Prostate gland (tissue), 2 donors: ENCODE results near the gene SLC22A14. TPM values are rescaled to one million over a fixed set of nuclear protein-coding genes. Genes with fewer than 3 reads are reported as not detected.

ENCODE experiments used
- DNase-seq: peaks from one replicate; pipeline ENCODE4 v3.0.0-alpha.2; 2019; ENCODE audit warnings: low spot score
- H3K27ac ChIP-seq, 2 donors: fragments of 200-600 bp; sonication (generic); 2 replicates each; pipeline ENCODE4 v1.5.1; 2017 to 2019
- H3K27me3 ChIP-seq: fragments of 200-600 bp; sonication (generic); replicated peaks from 2 replicates; pipeline ENCODE4 v1.5.1; 2019; ENCODE audit not compliant: insufficient read depth
- H3K36me3 ChIP-seq, 2 donors: fragments of 200-600 bp; sonication (generic); 1 replicate in 1 of 2; 2 replicates in 1 of 2; pipeline versions ENCODE4 v1.5.1 to v1.8.1; 2017 to 2019
- H3K4me1 ChIP-seq: fragments of 200-600 bp; sonication (generic); replicated peaks from 2 replicates; pipeline ENCODE4 v1.5.1; 2019
- H3K4me3 ChIP-seq, 2 donors: fragments of 200-600 bp; sonication (generic); 2 replicates each; pipeline ENCODE4 v1.5.1; 2017 to 2019
- H3K9me3 ChIP-seq: fragments of 200-600 bp; sonication (generic); 2 replicates; pipeline ENCODE4 v1.5.1; 2017
- CTCF ChIP-seq, 4 experiments: fragments of 200-600 bp in 2 of 4; fragments of 450-650 bp in 2 of 4; sonication (generic) in 2 of 4; IDR thresholded peaks; 1 replicate in 3 of 4; 2 replicates in 1 of 4; pipeline ENCODE4 v1.5.1; 2016 to 2019; ENCODE audit warnings: antibody characterized with exemption in 4 of 4, mild to moderate bottlenecking in 2 of 4, moderate library complexity in 2 of 4
- POLR2A ChIP-seq: fragments of 450-650 bp; IDR thresholded peaks from one replicate; pipeline ENCODE4 v1.6.1; 2016; ENCODE audit warnings: antibody characterized with exemption, mild to moderate bottlenecking
- POLR2AphosphoS5 ChIP-seq: sonication (generic); formaldehyde crosslinking; IDR thresholded peaks from one replicate; pipeline ENCODE4 v1.6.1; 2017; ENCODE audit warnings: antibody characterized with exemption
- WGBS: methylation state at CpG from one replicate; pipeline ENCODE4 v1.1.5; 2018; 5-methylcytosine and 5-hydroxymethylcytosine counted together
- intact Hi-C: fragments of 100-400 bp; cut with DNase I; formaldehyde crosslinking; loops from one replicate; pipeline ENCODE4 v1.14.2; 2022
- total RNA-seq, 2 donors: library from RNA; depleted of rRNA; stranded (reverse); fragments of >200 nt; gene quantifications; one replicate each; pipeline ENCODE4 v1.1.0, GENCODE V29; 2016

Gene SLC22A14
- total RNA-seq, 2 donors from 2014 or later = 0.64 to 1.5 TPM

- Histone ChIP-seq H3K36me3 (no peaks in the 10 kb centered on the region), H3K4me1 (no peaks in the 10 kb centered on the region), H3K9me3 (no peaks in the 10 kb centered on the region), H3K27ac (no peak overlapping the region), H3K4me3 (no peak overlapping the region), H3K27me3 (no peaks in the 10 kb centered on the region)
- no peak for DNase-seq
- intact Hi-C loops = no loop called here
- 93% methylated on average over 13 of the region's 13 CpGs for WGBS
- no peak for TF ChIP-seq CTCF (IDR thresholded peaks at IDR 0.05)
- no peak for TF ChIP-seq POLR2AphosphoS5
- TF ChIP-seq POLR2A = no peak
These were observed 5.8 kb upstream of the SLC22A14 start for GRCh38 chr3:38276081-38276916.

- DNase-seq = no peak
- Histone ChIP-seq H3K4me3 (no peak overlapping the region), H3K36me3 (no peaks in the 10 kb centered on the region), H3K27ac (no peak overlapping the region), H3K4me1 (no peaks in the 10 kb centered on the region), H3K27me3 (no peaks in the 10 kb centered on the region), H3K9me3 (no peaks in the 10 kb centered on the region)
- intact Hi-C loops = no loop called here
- 96% methylated on average over 13 of the region's 13 CpGs for WGBS
- TF ChIP-seq POLR2AphosphoS5 (no peak), CTCF (IDR thresholded peaks at IDR 0.05) (no peak), POLR2A (no peak)
These were observed 5.0 kb upstream of the SLC22A14 start for GRCh38 chr3:38276917-38277630.

GRCh38 chr3:38278841-38279240 lies 3.3 kb upstream of the SLC22A14 start:
- H3K36me3 ChIP-seq = no peaks in the 10 kb centered on the region
- no peak for DNase-seq
- H3K4me3 ChIP-seq = no peak overlapping the region
- H3K27me3 ChIP-seq = no peaks in the 10 kb centered on the region
- no peaks in the 10 kb centered on the region for H3K4me1 ChIP-seq
- no peaks in the 10 kb centered on the region for H3K9me3 ChIP-seq
- H3K27ac ChIP-seq = no peak overlapping the region
- TF ChIP-seq POLR2AphosphoS5 = no peak
- TF ChIP-seq CTCF (IDR thresholded peaks at IDR 0.05) = no peak
- TF ChIP-seq POLR2A = no peak
- intact Hi-C loops = no loop called here
- WGBS = 90% methylated on average over 5 of the region's 5 CpGs

GRCh38 chr3:38283810-38284755 lies 2.0 kb downstream of the SLC22A14 start:
- TF ChIP-seq POLR2AphosphoS5 (no peak), POLR2A (no peak), CTCF (IDR thresholded peaks at IDR 0.05) (no peak)
- H3K36me3 ChIP-seq = no peaks in the 10 kb centered on the region
- no peaks in the 10 kb centered on the region for H3K9me3 ChIP-seq
- no peak for DNase-seq
- no peak overlapping the region for H3K4me3 ChIP-seq
- H3K27me3 ChIP-seq = no peaks in the 10 kb centered on the region
- no peaks in the 10 kb centered on the region for H3K4me1 ChIP-seq
- intact Hi-C loops = no loop called here
- H3K27ac ChIP-seq = no peak overlapping the region
- WGBS = 87% methylated on average over 16 of the region's 16 CpGs
